MCF 10A (cell line): ENCODE measurements around the gene EIF4ENIF1. TPM values are rescaled to one million over a fixed set of nuclear protein-coding genes. Genes with fewer than 3 reads are reported as not detected.

Source experiments
- BruUV-seq: library from RNA; stranded (reverse); fragments of 400-500 nt; replicated peaks from 2 replicates; lab custom pipeline; 2021; lab: Mats Ljungman, UMichigan
- CTCF ChIA-PET: fragments of 300-600 bp; sonication (Branson Sonifier 250); formaldehyde crosslinking; extraction: SDS; loops from one replicate; lab custom pipeline; 2021; ENCODE audit warnings: antibody characterized with exemption, inconsistent platforms; lab: Yijun Ruan, JAX
- POLR2A ChIA-PET: fragments of 300-600, 350-650 bp; sonication (Branson Sonifier 250); formaldehyde crosslinking; extraction: SDS; loops from one replicate; lab custom pipeline; 2020; ENCODE audit warnings: antibody characterized with exemption, inconsistent platforms; lab: Yijun Ruan, JAX
- DNase-seq: peaks from one replicate; pipeline ENCODE4 v3.0.0-alpha.2; 2018; ENCODE audit not compliant: unreplicated experiment
- H3K27ac Mint-ChIP-seq: one replicate; pipeline ENCODE4 v1.8.0; 2022; ENCODE audit warnings: mild to moderate bottlenecking, low read depth, mixed read lengths; ENCODE audit not compliant: unreplicated experiment
- H3K27me3 Mint-ChIP-seq: one replicate; pipeline ENCODE4 v1.8.0; 2022; ENCODE audit warnings: mixed read lengths; ENCODE audit not compliant: insufficient read depth, unreplicated experiment
- H3K36me3 Mint-ChIP-seq: one replicate; pipeline ENCODE4 v1.8.0; 2022; ENCODE audit warnings: mild to moderate bottlenecking, moderate library complexity, mixed read lengths; ENCODE audit not compliant: insufficient read depth, unreplicated experiment
- H3K4me1 Mint-ChIP-seq: one replicate; pipeline ENCODE4 v1.8.0; 2022; ENCODE audit warnings: mixed read lengths; ENCODE audit not compliant: insufficient read depth, unreplicated experiment
- H3K4me3 Mint-ChIP-seq: one replicate; pipeline ENCODE4 v1.8.0; 2022; ENCODE audit warnings: mild to moderate bottlenecking, moderate library complexity, mixed read lengths; ENCODE audit not compliant: unreplicated experiment
- H3K9me3 Mint-ChIP-seq: one replicate; pipeline ENCODE4 v1.8.0; 2022; ENCODE audit warnings: mixed read lengths; ENCODE audit not compliant: unreplicated experiment
- CTCF ChIP-seq: fragments of 200-600 bp; IDR thresholded peaks from one replicate; pipeline ENCODE4 v1.8.0; 2022; ENCODE audit warnings: antibody characterized with exemption, mild to moderate bottlenecking; ENCODE audit not compliant: unreplicated experiment
- intact Hi-C: fragments of 100-400 bp; cut with micrococcal nuclease; formaldehyde crosslinking; loops from 2 replicates; pipeline ENCODE4 v1.14.1; 2022
- total RNA-seq: library from RNA; stranded (reverse); gene quantifications from 2 replicates; pipeline ENCODE4 v1.2.3, GENCODE V29; 2022

The EIF4ENIF1 gene
- total RNA-seq, 1 experiment from 2014 or later = 25.6 TPM

GRCh38 chr22:31490496-31490925 is 869 bp upstream of the EIF4ENIF1 start:
- peak; percentile 42 for DNase-seq
- intact Hi-C loops = no loop called here
- H3K27me3 Mint-ChIP-seq = no peaks in the 10 kb centered on the region
- ChIA-PET CTCF (interaction anchor here (0.5 kb wide), 1 partner anchor 406 kb away, joined by 3 read pairs; no protein-coding TSS in a partner anchor), POLR2A (interaction anchor here (0.6 to 3.0 kb wide), 9 partner anchors 29 to 242 kb away, joined by 3 to 12 read pairs (median 3); partner anchors contain the start of gene DRG1)
- no peaks in the 10 kb centered on the region for H3K9me3 Mint-ChIP-seq
- H3K36me3 Mint-ChIP-seq = peaks cover 24% of the 10 kb centered on the region
- peak overlapping the region; percentile 84 for H3K27ac Mint-ChIP-seq
- TSS peak; percentile 44 for BruUV-seq
- TF ChIP-seq CTCF = no peak
- peaks cover 8% of the 10 kb centered on the region for H3K4me1 Mint-ChIP-seq
- H3K4me3 Mint-ChIP-seq = peak overlapping the region; percentile 88

- ChIA-PET CTCF (interaction anchor here (0.6 to 0.7 kb wide), 3 partner anchors 38 to 328 kb away, joined by 3 to 4 read pairs (median 3); no protein-coding TSS in a partner anchor), POLR2A (interaction anchor here (0.8 to 3.0 kb wide), 8 partner anchors 9 to 241 kb away, joined by 3 to 12 read pairs (median 4); partner anchors contain the start of genes DRG1, PATZ1 and PISD)
- Mint-ChIP-seq H3K9me3 (no peaks in the 10 kb centered on the region), H3K27ac (peak overlapping the region; percentile 84), H3K36me3 (peaks cover 38% of the 10 kb centered on the region), H3K4me1 (peaks cover 8% of the 10 kb centered on the region), H3K4me3 (peak overlapping the region; percentile 88), H3K27me3 (no peaks in the 10 kb centered on the region)
- peak; percentile 17 for DNase-seq
- no peak for TF ChIP-seq CTCF
- intact Hi-C loops = no loop called here
- BruUV-seq = no TSS peak
Observed at GRCh38 chr22:31488988-31489617, 539 bp downstream of the EIF4ENIF1 start.

- BruUV-seq = TSS peak; percentile 26
Observed at GRCh38 chr22:31488346-31488883, 1.2 kb downstream of the EIF4ENIF1 start.

More at GRCh38 chr22:31488346-31488883, 1.2 kb downstream of the EIF4ENIF1 start:
- Mint-ChIP-seq H3K27me3 (no peaks in the 10 kb centered on the region), H3K36me3 (peaks cover 45% of the 10 kb centered on the region), H3K4me3 (peak overlapping the region; percentile 88), H3K9me3 (no peaks in the 10 kb centered on the region), H3K27ac (peak overlapping the region; percentile 84), H3K4me1 (peaks cover 8% of the 10 kb centered on the region)
- intact Hi-C loops = no loop called here
- ChIA-PET CTCF (interaction anchor here (0.6 kb wide), 3 partner anchors 14 to 328 kb away, joined by 3 to 4 read pairs (median 3); no protein-coding TSS in a partner anchor), POLR2A (interaction anchor here (0.7 to 3.0 kb wide), 10 partner anchors 9 to 240 kb away, joined by 3 to 12 read pairs (median 4); partner anchors contain the start of genes DRG1, PATZ1 and PISD)
- DNase-seq = no peak
- no peak for TF ChIP-seq CTCF
